Fibroblast of villous mesenchyme (primary cell): ENCODE data around the gene LRRK1. TPM values are rescaled to one million over a fixed set of nuclear protein-coding genes. Genes with fewer than 3 reads are reported as not detected.

Experiments
- DNase-seq: peaks from one replicate; pipeline ENCODE4 v3.0.0-alpha.2; 2010; ENCODE audit warnings: low read depth
- H3K4me3 ChIP-seq: 2 replicates; pipeline ENCODE4 v1.5.1; 2011; ENCODE audit warnings: low read depth, mild to moderate bottlenecking, low read length
- total RNA-seq: library from RNA; depleted of rRNA; stranded (reverse); fragments of >200 nt; gene quantifications from 2 replicates; pipeline ENCODE4 v1.2.3, GENCODE V29; 2012
- TF ChIP-seq, protein P1 (sequence below): IDR thresholded peaks from 2 replicates; pipeline ENCODE4 v1.5.1; 2012; ENCODE audit warnings: low read depth, mild to moderate bottlenecking, low read length; ENCODE audit not compliant: insufficient read depth

Gene LRRK1
- total RNA-seq, 1 donor, result 10.8 TPM

DNA sequence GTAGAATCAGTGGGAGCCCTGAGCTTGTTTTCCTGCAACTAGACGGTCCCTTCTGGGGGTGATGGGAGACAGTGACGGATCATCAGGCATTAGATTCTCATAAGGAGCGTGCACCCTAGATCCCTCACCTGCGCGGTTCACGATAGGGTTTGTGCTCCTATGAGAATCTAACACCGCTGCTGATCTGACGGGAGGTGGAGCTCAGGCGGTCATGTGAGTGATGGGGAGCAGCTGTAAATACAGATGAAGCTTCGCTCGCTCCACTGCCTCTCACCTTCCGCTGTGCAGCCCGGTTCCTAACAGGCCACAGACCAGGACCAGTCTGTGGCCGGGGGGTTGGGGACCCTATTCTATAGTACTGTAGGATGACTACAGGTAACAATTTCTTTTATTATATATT is 178.0 kb downstream of the LRRK1 start:
- TF ChIP-seq, protein P1, sequence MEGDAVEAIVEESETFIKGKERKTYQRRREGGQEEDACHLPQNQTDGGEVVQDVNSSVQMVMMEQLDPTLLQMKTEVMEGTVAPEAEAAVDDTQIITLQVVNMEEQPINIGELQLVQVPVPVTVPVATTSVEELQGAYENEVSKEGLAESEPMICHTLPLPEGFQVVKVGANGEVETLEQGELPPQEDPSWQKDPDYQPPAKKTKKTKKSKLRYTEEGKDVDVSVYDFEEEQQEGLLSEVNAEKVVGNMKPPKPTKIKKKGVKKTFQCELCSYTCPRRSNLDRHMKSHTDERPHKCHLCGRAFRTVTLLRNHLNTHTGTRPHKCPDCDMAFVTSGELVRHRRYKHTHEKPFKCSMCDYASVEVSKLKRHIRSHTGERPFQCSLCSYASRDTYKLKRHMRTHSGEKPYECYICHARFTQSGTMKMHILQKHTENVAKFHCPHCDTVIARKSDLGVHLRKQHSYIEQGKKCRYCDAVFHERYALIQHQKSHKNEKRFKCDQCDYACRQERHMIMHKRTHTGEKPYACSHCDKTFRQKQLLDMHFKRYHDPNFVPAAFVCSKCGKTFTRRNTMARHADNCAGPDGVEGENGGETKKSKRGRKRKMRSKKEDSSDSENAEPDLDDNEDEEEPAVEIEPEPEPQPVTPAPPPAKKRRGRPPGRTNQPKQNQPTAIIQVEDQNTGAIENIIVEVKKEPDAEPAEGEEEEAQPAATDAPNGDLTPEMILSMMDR, result no peak
- DNase-seq, result no peak
- no peak overlapping the region for H3K4me3 ChIP-seq

DNA sequence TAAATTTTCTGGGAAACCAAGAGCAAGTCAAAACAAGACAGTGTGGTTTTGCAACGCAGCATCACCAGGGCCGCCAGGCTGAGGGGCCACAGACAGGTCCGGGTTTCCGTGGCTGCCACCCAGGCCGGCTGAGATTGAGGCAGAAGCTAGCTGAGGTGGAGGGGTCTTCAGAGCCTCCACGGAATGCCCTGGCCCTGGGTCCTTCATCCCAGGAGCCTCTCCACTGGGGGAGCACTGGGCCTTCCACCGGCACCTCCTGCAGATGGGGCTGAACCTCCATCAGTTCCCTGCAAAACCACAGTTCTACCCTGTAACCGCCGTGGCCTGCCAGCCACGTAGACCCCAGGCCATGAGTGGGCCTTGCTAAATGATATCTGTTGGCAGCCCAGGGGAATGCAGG is 180.0 kb downstream of the LRRK1 start:
- no peak overlapping the region for H3K4me3 ChIP-seq
- DNase-seq, result no peak
- TF ChIP-seq, protein P1, result peak; percentile 15

DNA sequence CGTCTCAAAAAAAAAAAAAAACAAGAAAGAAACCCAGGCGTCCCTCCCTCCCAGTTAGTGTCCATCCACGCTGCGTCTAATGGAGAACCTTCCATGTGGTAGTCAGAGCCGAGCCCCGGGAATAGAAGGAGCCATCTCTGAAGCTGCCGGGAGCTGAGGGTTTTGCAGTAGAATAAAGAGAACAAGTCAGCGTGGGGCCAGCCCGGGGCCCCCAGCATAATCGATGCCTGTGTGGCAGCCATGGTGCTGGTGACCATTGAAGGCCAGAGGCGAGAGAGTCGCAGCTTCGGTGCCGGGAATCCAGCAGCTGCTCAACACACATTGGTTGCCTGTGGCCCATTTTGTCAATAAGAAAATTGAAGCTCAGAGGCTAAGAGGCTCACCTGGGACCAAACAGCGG is 181.0 kb downstream of the LRRK1 start:
- no peak overlapping the region for H3K4me3 ChIP-seq
- DNase-seq, result no peak
- TF ChIP-seq, protein P1, result no peak

DNA sequence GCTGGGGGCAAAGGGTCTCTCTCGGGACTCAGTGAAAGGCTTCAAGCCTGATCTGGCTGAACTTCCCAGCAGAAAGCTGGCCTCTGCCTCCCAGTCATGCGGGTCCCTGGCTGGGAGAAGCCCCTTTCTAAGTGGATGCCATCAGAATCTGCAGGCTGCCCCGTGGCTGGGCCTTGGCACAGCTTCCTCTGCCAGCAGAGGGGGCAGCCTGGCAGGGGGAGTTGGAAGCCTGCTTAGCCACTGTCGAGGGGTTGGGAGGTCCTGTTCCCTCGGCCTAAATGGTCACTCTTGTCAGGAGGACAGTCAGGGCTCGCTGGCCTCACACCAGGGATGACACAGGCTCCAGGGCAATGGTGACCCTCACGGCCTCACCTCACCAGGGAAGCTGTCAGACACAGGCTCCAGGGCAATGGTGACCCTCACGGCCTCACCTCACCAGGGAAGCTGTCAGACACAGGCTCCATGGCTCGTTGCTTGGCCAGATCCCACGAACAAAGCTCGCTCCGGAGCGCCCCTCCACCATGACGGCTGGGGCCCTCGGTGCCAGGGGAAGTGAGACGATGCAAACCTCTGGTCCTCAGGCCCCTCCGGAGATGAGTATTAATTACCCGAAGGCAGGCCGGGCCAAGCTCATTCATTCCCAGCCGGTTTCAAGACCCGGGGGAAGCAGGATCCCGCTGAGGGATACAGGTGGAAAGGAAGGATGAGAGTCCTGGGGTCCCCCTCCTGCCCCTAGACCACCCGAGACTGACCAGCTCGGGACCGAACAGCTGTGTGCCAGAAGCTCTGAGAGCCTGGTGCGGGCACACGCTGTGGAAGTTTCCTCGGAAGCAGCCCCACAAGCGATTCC is 181.7 kb downstream of the LRRK1 start:
- no peak overlapping the region for H3K4me3 ChIP-seq
- TF ChIP-seq, protein P1, result peak; percentile 16
- DNase-seq, result no peak

DNA sequence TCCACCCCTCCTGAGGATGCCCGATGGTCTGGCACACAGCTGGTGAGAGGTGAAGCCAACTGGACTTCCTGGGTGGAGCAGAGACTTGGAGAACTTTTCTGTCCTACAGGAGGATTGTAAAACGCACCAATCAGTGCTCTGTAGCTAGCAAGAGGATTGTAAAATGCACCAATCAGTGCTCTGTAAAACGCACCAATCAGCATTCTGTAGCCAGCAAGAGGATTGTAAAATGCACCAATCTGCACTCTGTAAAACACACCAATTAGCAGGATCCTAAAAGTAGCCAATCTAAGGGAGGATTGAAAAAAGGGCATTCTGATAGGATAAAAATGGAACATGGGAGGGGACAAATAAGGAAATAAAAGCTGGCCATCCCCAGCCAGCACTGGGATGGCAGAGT is 182.5 kb downstream of the LRRK1 start:
- no peak for DNase-seq
- TF ChIP-seq, protein P1, result no peak
- H3K4me3 ChIP-seq, result no peak overlapping the region

DNA sequence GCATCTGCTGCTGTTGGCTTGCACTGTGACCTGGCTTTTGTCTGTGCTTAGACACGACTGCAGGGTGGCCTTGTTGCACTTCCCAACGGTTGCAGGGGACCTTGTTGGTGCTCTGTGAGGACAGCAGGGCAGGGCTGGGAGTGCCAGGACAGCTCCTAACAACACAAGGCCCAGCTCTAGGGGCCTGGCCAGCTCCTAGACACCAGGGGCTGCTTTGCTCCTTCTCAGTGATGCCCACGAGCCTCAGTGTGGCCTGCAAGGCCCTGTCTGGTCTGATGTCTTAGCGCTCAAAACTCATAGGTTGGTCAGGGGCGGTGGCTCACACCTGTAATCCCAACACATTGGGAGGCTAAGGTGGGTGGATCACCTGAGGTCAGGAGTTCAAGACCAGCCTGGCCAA is 183.6 kb downstream of the LRRK1 start:
- no peak overlapping the region for H3K4me3 ChIP-seq
- no peak for DNase-seq
- TF ChIP-seq, protein P1, result no peak
